ENCODE data around the gene APP. TPM values are rescaled to one million over a fixed set of nuclear protein-coding genes. Genes with fewer than 3 reads are reported as not detected.

Gene APP
- total RNA-seq, 4 donors from 2014 or later: 197 to 380 (median 296) TPM

GRCh38 chr21:25964015-25964414 lies 206.6 kb downstream of the APP start:
- TF ChIP-seq CTCF (IDR thresholded peaks at IDR 0.05): no peak
- no peak for DNase-seq (ENCODE audit: low spot score)
- no peak for ATAC-seq (ENCODE audit: low FRiP score)

GRCh38 chr21:25963181-25963580 lies 207.4 kb downstream of the APP start:
- ATAC-seq (ENCODE audit: low FRiP score) (no peak), DNase-seq (ENCODE audit: low spot score) (no peak)
- no peak for TF ChIP-seq CTCF (IDR thresholded peaks at IDR 0.05)

GRCh38 chr21:25961042-25961441 lies 209.5 kb downstream of the APP start:
- no peak for DNase-seq (ENCODE audit: low spot score)
- ATAC-seq (ENCODE audit: low FRiP score): no peak
- no peak for TF ChIP-seq CTCF (IDR thresholded peaks at IDR 0.05)

- DNase-seq (ENCODE audit: low spot score): no peak
- TF ChIP-seq CTCF (IDR thresholded peaks at IDR 0.05): no peak
- no peak for ATAC-seq (ENCODE audit: low FRiP score)
Observed at GRCh38 chr21:25960402-25960801, 210.2 kb downstream of the APP start.

- no peak for TF ChIP-seq CTCF (IDR thresholded peaks at IDR 0.05)
- ATAC-seq (ENCODE audit: low FRiP score) (no peak), DNase-seq (ENCODE audit: low spot score) (no peak)
Observed at GRCh38 chr21:25959799-25960198, 210.8 kb downstream of the APP start.

GRCh38 chr21:25956993-25957714 lies 213.4 kb downstream of the APP start:
- ATAC-seq (ENCODE audit: low FRiP score) (peak; percentile 73), DNase-seq (ENCODE audit: low spot score) (no peak)
- TF ChIP-seq CTCF (IDR thresholded peaks at IDR 0.05): no peak

GRCh38 chr21:25955646-25956045 lies 214.9 kb downstream of the APP start:
- DNase-seq (ENCODE audit: low spot score): no peak
- no peak for ATAC-seq (ENCODE audit: low FRiP score)
- TF ChIP-seq CTCF (IDR thresholded peaks at IDR 0.05): no peak

All from omental fat pad (tissue), 4 donors.